Measurements from ENCODE around the gene SERP1.

Gene SERP1

GRCh38 chr3:150546226-150547044 is at the start of gene SERP1, which contains the start of gene EIF2A:
Gene SERP1, minus strand, starts transcription at chr3:150546496. Its CDS starts 361 bp downstream, at chr3:150546135.
Gene EIF2A, plus strand, starts transcription at chr3:150546787. Its CDS starts 16 bp downstream, at chr3:150546803.
- no CpG with 5 or more reads among the region's 86 CpGs for WGBS (ENCODE audit: insufficient coverage, insufficient read length)

DNA sequence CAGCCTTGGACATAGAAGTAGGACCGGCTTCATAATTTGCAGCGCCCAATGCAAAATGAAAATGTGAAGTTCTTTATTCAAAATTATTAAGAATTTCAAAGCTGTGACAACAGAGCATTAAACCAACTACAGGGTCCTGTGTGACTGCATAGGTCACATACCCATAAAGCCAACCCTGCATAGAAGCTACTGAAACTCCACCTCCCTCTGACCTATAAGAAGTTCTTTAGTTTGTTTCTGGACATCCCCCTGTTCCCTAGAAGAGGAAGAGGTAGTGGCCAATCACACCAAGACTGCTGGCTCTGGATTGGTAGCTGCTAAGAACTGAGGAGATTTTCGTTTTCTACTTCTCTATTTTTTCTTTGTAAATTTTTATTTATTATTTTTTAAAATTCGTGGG is 47.9 kb upstream of the SERP1 start:
- Histone ChIP-seq H3K9me3 (ENCODE audit: control insufficient read depth, insufficient read depth, low read length) (no peaks in the 10 kb centered on the region), H3K27ac (ENCODE audit: low read length) (no peak overlapping the region), H3K4me3 (ENCODE audit: low read length) (no peak overlapping the region), H3K27me3 (ENCODE audit: control insufficient read depth, insufficient read depth, low read length) (no peaks in the 10 kb centered on the region), H3K4me1 (ENCODE audit: control insufficient read depth, insufficient read depth, low read length) (peaks cover 3% of the 10 kb centered on the region), H3K36me3 (ENCODE audit: control insufficient read depth, insufficient read depth, low read length) (no peaks in the 10 kb centered on the region)
- no peak for DNase-seq (ENCODE audit: low read depth, low spot score)
- WGBS (ENCODE audit: insufficient coverage, insufficient read length), result no CpG with 5 or more reads among the region's 4 CpGs

More at GRCh38 chr3:150546226-150547044, at the start of gene SERP1, which contains the start of gene EIF2A:
- no peaks in the 10 kb centered on the region; the same call in 1 of the 2 replicates for H3K36me3 ChIP-seq (ENCODE audit: control insufficient read depth, insufficient read depth, low read length)
- H3K27ac ChIP-seq (ENCODE audit: low read length), result no peak within 1 kb of the TSS
- H3K9me3 ChIP-seq (ENCODE audit: control insufficient read depth, insufficient read depth, low read length), result peaks cover 2% of the 10 kb centered on the region; the same call in 1 of the 2 replicates
- no peaks in the 10 kb centered on the region for H3K4me1 ChIP-seq (ENCODE audit: control insufficient read depth, insufficient read depth, low read length)
- H3K27me3 ChIP-seq (ENCODE audit: control insufficient read depth, insufficient read depth, low read length), result no peaks in the 10 kb centered on the region
- peak within 1 kb of the TSS; percentile 87 for H3K4me3 ChIP-seq (ENCODE audit: low read length)
- DNase-seq (ENCODE audit: low read depth, low spot score), result peak; percentile 97

GRCh38 chr3:150589759-150590158 is 43.5 kb upstream of the SERP1 start:
- no peak for DNase-seq (ENCODE audit: low read depth, low spot score)

DNA sequence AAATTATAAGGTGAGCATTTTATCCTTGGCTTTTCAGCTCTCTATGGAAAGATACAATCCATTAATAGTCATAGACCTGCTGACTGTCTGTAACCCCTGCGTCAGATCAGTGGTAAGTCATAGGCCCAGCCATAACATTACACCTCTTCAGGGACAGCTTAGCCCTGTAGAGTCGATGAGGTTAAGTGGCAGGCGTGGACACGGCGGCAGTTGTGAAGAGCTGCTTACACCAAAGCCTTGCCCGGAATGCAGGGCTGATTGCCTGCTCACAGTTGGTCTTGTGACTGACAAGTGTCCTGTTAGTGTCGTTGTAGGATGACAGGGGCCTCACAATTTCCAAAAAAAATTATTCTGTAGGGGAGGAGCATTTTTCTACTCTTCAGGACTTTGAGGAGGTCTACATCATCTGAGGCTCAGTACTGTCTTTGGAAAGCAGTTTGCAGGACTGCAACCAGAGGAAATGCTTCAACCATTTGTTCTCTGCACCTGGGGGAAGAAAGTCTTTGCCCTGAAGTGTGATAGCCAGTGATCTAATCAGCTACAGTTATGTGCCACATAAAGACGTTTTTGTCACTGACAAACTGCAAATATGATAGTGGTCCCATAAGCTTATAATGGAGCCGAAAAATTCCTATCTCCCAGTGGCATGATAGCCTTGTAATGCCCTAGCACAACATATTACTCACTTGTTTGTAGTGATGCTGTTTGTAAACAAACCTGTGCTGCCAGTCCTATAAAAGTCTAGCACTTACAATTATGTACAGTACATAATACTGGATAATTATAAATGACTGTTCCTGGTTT is 41.9 kb upstream of the SERP1 start:
- DNase-seq (ENCODE audit: low read depth, low spot score), result no peak
- H3K4me1 ChIP-seq (ENCODE audit: control insufficient read depth, insufficient read depth, low read length), result no peaks in the 10 kb centered on the region; the same call in 1 of the 2 replicates
- no peak overlapping the region for H3K4me3 ChIP-seq (ENCODE audit: low read length)
- H3K27ac ChIP-seq (ENCODE audit: low read length), result no peak overlapping the region
- no peaks in the 10 kb centered on the region for H3K9me3 ChIP-seq (ENCODE audit: control insufficient read depth, insufficient read depth, low read length)
- H3K36me3 ChIP-seq (ENCODE audit: control insufficient read depth, insufficient read depth, low read length), result peaks cover 4% of the 10 kb centered on the region; the same call in 1 of the 2 replicates
- WGBS (ENCODE audit: insufficient coverage, insufficient read length), result no CpG with 5 or more reads among the region's 9 CpGs
- no peaks in the 10 kb centered on the region for H3K27me3 ChIP-seq (ENCODE audit: control insufficient read depth, insufficient read depth, low read length)

More at GRCh38 chr3:150589759-150590158, 43.5 kb upstream of the SERP1 start:
- no peaks in the 10 kb centered on the region for H3K9me3 ChIP-seq (ENCODE audit: control insufficient read depth, insufficient read depth, low read length)
- H3K27me3 ChIP-seq (ENCODE audit: control insufficient read depth, insufficient read depth, low read length), result no peaks in the 10 kb centered on the region
- H3K4me3 ChIP-seq (ENCODE audit: low read length), result no peak overlapping the region
- H3K4me1 ChIP-seq (ENCODE audit: control insufficient read depth, insufficient read depth, low read length), result no peaks in the 10 kb centered on the region; the same call in 1 of the 2 replicates
- no peak overlapping the region for H3K27ac ChIP-seq (ENCODE audit: low read length)
- no CpG with 5 or more reads among the region's 6 CpGs for WGBS (ENCODE audit: insufficient coverage, insufficient read length)
- H3K36me3 ChIP-seq (ENCODE audit: control insufficient read depth, insufficient read depth, low read length), result peaks cover 4% of the 10 kb centered on the region; the same call in 1 of the 2 replicates

DNA sequence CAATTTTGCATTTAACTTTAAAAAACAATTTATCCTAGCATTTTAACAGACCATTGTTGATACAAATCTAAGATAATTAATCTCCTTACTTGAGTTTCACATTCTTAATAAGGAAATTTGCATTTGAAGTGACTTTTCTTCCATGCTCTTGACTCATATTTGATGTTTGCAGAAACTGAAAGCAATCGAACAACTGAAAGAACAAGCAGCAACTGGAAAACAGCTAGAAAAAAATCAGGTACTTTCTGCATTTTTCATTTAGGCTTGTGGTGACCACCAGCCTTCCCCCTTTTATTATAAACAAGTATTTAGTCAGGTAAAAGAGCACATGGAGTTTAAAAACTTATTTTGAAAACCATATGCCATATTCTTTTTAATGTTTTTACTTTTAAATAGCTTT is 36.7 kb upstream of the SERP1 start:
- H3K36me3 ChIP-seq (ENCODE audit: control insufficient read depth, insufficient read depth, low read length), result peaks cover 4% of the 10 kb centered on the region; the same call in 1 of the 2 replicates
- no peak overlapping the region for H3K4me3 ChIP-seq (ENCODE audit: low read length)
- no CpG with 5 or more reads among the region's 1 CpG for WGBS (ENCODE audit: insufficient coverage, insufficient read length)
- no peaks in the 10 kb centered on the region for H3K9me3 ChIP-seq (ENCODE audit: control insufficient read depth, insufficient read depth, low read length)
- H3K4me1 ChIP-seq (ENCODE audit: control insufficient read depth, insufficient read depth, low read length), result no peaks in the 10 kb centered on the region
- DNase-seq (ENCODE audit: low read depth, low spot score), result no peak
- H3K27me3 ChIP-seq (ENCODE audit: control insufficient read depth, insufficient read depth, low read length), result no peaks in the 10 kb centered on the region
- no peak overlapping the region for H3K27ac ChIP-seq (ENCODE audit: low read length)

GRCh38 chr3:150582620-150583019 is 36.3 kb upstream of the SERP1 start:
- H3K27me3 ChIP-seq (ENCODE audit: control insufficient read depth, insufficient read depth, low read length), result no peaks in the 10 kb centered on the region
- no CpG with 5 or more reads among the region's 2 CpGs for WGBS (ENCODE audit: insufficient coverage, insufficient read length)
- DNase-seq (ENCODE audit: low read depth, low spot score), result no peak
- peaks cover 4% of the 10 kb centered on the region; the same call in 1 of the 2 replicates for H3K36me3 ChIP-seq (ENCODE audit: control insufficient read depth, insufficient read depth, low read length)
- no peak overlapping the region for H3K4me3 ChIP-seq (ENCODE audit: low read length)
- no peaks in the 10 kb centered on the region for H3K9me3 ChIP-seq (ENCODE audit: control insufficient read depth, insufficient read depth, low read length)
- no peak overlapping the region for H3K27ac ChIP-seq (ENCODE audit: low read length)
- H3K4me1 ChIP-seq (ENCODE audit: control insufficient read depth, insufficient read depth, low read length), result no peaks in the 10 kb centered on the region

GRCh38 chr3:150581174-150581573 is 34.9 kb upstream of the SERP1 start:
- Histone ChIP-seq H3K27ac (ENCODE audit: low read length) (no peak overlapping the region), H3K4me3 (ENCODE audit: low read length) (no peak overlapping the region), H3K27me3 (ENCODE audit: control insufficient read depth, insufficient read depth, low read length) (no peaks in the 10 kb centered on the region), H3K4me1 (ENCODE audit: control insufficient read depth, insufficient read depth, low read length) (no peaks in the 10 kb centered on the region), H3K9me3 (ENCODE audit: control insufficient read depth, insufficient read depth, low read length) (no peaks in the 10 kb centered on the region), H3K36me3 (ENCODE audit: control insufficient read depth, insufficient read depth, low read length) (peaks cover 4% of the 10 kb centered on the region; the same call in 1 of the 2 replicates)
- DNase-seq (ENCODE audit: low read depth, low spot score), result no peak

- Histone ChIP-seq H3K27ac (ENCODE audit: low read length) (no peak overlapping the region), H3K36me3 (ENCODE audit: control insufficient read depth, insufficient read depth, low read length) (no peaks in the 10 kb centered on the region; the same call in 1 of the 2 replicates), H3K9me3 (ENCODE audit: control insufficient read depth, insufficient read depth, low read length) (no peaks in the 10 kb centered on the region), H3K27me3 (ENCODE audit: control insufficient read depth, insufficient read depth, low read length) (no peaks in the 10 kb centered on the region), H3K4me1 (ENCODE audit: control insufficient read depth, insufficient read depth, low read length) (no peaks in the 10 kb centered on the region), H3K4me3 (ENCODE audit: low read length) (no peak overlapping the region)
- WGBS (ENCODE audit: insufficient coverage, insufficient read length), result no CpG with 5 or more reads among the region's 1 CpG
- no peak for DNase-seq (ENCODE audit: low read depth, low spot score)
These were observed 31.6 kb upstream of the SERP1 start for GRCh38 chr3:150577855-150578254.

- no CpG with 5 or more reads among the region's 1 CpG for WGBS (ENCODE audit: insufficient coverage, insufficient read length)
- Histone ChIP-seq H3K27ac (ENCODE audit: low read length) (no peak overlapping the region), H3K4me1 (ENCODE audit: control insufficient read depth, insufficient read depth, low read length) (no peaks in the 10 kb centered on the region)
These were observed 21.0 kb upstream of the SERP1 start for GRCh38 chr3:150567328-150567727.

GRCh38 chr3:150564243-150564642 is 17.9 kb upstream of the SERP1 start:
- DNase-seq (ENCODE audit: low read depth, low spot score), result no peak
- Histone ChIP-seq H3K27ac (ENCODE audit: low read length) (no peak overlapping the region), H3K27me3 (ENCODE audit: control insufficient read depth, insufficient read depth, low read length) (no peaks in the 10 kb centered on the region), H3K9me3 (ENCODE audit: control insufficient read depth, insufficient read depth, low read length) (no peaks in the 10 kb centered on the region), H3K4me3 (ENCODE audit: low read length) (no peak overlapping the region), H3K36me3 (ENCODE audit: control insufficient read depth, insufficient read depth, low read length) (no peaks in the 10 kb centered on the region; the same call in 1 of the 2 replicates), H3K4me1 (ENCODE audit: control insufficient read depth, insufficient read depth, low read length) (no peaks in the 10 kb centered on the region)
- no CpG with 5 or more reads among the region's 2 CpGs for WGBS (ENCODE audit: insufficient coverage, insufficient read length)

More at GRCh38 chr3:150567328-150567727, 21.0 kb upstream of the SERP1 start:
- Histone ChIP-seq H3K27me3 (ENCODE audit: control insufficient read depth, insufficient read depth, low read length) (no peaks in the 10 kb centered on the region), H3K36me3 (ENCODE audit: control insufficient read depth, insufficient read depth, low read length) (no peaks in the 10 kb centered on the region; the same call in 1 of the 2 replicates), H3K4me3 (ENCODE audit: low read length) (no peak overlapping the region), H3K9me3 (ENCODE audit: control insufficient read depth, insufficient read depth, low read length) (no peaks in the 10 kb centered on the region)
- no peak for DNase-seq (ENCODE audit: low read depth, low spot score)

All from iPS DF 6.9 (cell line).